ENCODE results near the gene INTS6L.

GRCh38 chrX:135547767-135548166 is 27.3 kb downstream of the INTS6L start:
- no peak for TF ChIP-seq RAD21 (conservative IDR thresholded peaks at IDR 0.05)
- no peak for TF ChIP-seq TAF1 (IDR thresholded peaks at IDR 0.05; ENCODE audit: low read depth)
- TF ChIP-seq POLR2AphosphoS5 (IDR thresholded peaks at IDR 0.05) = no peak
- no peak for TF ChIP-seq CTCF (IDR thresholded peaks at IDR 0.05; ENCODE audit: poor library complexity, severe bottlenecking)
- no peak for TF ChIP-seq EZH2 (IDR thresholded peaks at IDR 0.05; ENCODE audit: borderline replicate concordance, insufficient read depth, low read length, poor library complexity, severe bottlenecking)

All from neural cell (in vitro differentiated cells).